Posterior vena cava (tissue), 2 donors: Measurements from ENCODE around the gene STYXL1. TPM values are rescaled to one million over a fixed set of nuclear protein-coding genes. Genes with fewer than 3 reads are reported as not detected.
A peak's percentile ranks its signal among the peaks of the same experiment; 100 is the strongest.
"Not testable (repeated sequence)": the region's sequence is repeated elsewhere in the genome, so short reads cannot be mapped to it uniquely, and the experiment has no call there.

Experiments
- DNase-seq: peaks from one replicate; pipeline ENCODE4 v3.0.0-alpha.2; 2020; ENCODE audit warnings: low spot score
- intact Hi-C, 2 donors: fragments of 100-400 bp; cut with DNase I; formaldehyde crosslinking; loops; one replicate each; pipeline versions ENCODE4 v1.14.1 to v1.14.2; 2022 to 2023
- total RNA-seq, 2 donors: library from RNA; stranded (reverse); fragmentation: NEBNext Ultra II Directional; extraction: Animal tissue kit (Norgen Biotek cat#: 25700); gene quantifications; one replicate each; pipeline ENCODE4 v1.2.1, GENCODE V29; 2021
- donor health status: DM: yes; HTN: yes; CAD: no.
- donor health status: DM: yes; HTN: yes; CAD: no.

STYXL1 gene
- total RNA-seq, 2 donors from 2014 or later: 4.8 to 22.6 TPM

DNA sequence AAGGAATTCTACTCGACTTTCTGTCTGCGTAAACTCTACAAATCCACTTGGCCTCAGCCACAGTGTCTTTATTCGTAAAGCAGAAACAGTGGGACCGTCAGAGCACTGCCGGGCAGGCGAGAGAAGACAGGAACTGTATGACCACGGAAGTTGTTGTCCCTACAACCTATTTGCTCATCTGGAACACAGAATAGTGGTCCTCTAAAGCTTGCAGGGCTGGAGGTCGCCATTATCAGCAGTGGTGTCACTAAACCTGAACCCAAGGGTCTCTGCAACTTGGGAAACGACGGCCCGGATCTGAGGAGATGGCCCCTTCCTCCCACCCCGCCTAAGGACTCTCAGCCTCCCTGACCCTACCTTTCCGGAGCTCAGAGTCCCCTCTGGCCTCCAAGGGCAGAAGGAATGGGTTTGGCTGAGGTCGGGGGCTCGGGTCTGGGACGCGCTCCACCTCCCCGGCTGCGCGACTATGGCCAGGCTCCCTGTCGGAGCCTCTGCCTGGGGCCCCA lies 442 bp downstream of the STYXL1 start:
- DNase-seq: no peak
- intact Hi-C loops: no loop called here

DNA sequence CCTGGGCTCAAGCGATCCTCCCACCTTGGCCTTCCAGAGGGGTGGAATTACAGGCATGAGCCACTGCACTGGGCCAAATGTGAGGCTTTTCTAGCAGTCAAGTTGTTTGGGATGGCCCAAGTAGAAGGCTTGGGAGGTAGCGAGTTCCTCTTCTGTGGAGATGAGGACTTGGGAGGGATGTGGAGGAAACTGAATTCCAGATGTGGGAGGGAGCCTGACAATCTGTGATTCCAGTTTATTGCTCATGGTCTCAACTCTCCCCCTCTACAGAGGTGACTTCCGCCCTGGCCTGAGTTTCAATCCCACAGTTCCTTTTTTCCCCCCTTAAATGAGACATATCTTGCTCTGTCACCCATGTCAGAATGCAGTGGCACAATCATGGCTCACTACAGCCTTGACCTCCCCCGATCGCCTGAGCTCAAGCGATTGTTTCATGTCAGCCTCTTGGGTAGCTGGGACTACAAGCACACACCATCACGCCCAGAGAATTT lies 3.4 kb downstream of the STYXL1 start:
- intact Hi-C loops: no loop called here
- DNase-seq: no peak

DNA sequence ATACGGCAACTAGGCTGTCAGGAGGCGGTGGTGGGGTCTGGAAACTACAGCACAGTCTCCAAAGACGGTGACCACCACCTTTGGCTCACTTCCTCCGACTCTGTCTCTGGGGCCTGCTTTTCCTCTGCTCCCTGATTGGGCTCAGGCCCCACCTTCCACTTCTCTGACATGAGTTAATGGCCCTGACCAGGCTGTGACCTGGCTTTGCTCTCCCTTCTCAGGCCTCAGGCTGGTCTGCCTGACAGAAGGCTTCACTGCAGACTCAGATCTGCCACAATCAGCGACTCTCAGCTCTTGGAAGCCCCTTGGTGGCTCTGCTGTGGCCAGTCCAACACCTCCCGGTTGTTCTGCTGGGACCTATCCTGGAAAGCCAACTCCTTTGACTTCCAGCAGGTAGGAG lies 7.7 kb downstream of the STYXL1 start:
- intact Hi-C loops: no loop called here
- no peak for DNase-seq

DNA sequence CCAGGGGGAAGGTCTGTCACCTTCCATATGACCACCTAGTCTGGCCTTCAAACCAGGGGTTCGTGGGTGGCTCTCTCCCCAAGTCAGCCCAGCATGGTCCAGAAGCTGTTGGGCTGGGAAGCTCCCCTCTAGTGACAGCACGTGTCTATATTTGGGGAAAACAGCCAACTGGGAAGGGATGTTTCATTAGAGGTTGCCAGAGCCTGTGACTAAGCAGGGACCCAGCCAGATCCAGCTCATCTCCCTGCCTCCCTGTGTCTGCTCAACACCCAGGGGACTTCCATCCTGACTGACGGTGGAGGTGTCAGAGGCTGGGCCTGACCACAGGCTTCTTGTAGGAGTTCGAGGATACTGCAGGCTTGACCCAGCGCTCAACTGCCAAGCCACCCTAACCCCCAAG lies 10.5 kb downstream of the STYXL1 start:
- no peak for DNase-seq
- intact Hi-C loops: no loop called here

DNA sequence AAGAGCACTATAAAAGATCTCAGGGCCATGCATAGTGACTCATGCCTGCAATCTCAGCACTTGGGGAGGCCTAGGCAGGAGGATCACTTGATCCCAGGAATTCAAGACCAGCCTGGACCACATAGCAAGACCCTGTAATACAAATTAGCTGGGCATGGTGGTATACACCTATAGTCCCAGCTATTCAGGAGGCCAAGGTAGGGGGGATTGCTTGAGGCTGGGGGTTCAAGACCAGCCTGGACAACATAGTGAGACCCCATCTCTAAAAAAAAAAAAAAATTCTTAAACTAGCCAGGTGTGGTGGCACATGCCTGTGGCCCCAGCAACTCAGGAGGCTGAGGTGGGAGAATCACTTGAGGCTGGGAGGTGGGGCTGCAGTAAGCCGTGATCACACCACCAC lies 15.8 kb downstream of the STYXL1 start:
- intact Hi-C loops: no loop called here
- no peak for DNase-seq

DNA sequence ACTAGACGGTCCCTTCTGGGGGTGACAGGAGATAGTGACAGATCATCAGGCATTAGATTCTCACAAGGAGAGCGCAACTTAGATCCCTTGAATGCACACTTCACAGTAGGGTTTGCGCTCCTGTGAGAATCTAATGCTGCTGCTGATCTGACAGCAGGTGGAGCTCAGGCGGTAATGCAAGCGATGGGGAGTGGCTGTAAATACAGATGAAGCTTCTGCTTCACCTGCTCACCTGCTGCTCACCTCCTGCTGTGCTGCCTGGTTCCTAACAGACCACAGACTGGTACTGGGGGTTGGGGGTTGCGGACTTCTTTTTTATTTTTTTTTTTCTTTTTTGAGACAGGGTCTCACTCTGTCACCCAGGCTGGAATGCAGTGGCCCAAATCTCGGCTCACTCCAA lies 18.1 kb downstream of the STYXL1 start:
- intact Hi-C loops, DNase-seq: not testable (repeated sequence)

DNA sequence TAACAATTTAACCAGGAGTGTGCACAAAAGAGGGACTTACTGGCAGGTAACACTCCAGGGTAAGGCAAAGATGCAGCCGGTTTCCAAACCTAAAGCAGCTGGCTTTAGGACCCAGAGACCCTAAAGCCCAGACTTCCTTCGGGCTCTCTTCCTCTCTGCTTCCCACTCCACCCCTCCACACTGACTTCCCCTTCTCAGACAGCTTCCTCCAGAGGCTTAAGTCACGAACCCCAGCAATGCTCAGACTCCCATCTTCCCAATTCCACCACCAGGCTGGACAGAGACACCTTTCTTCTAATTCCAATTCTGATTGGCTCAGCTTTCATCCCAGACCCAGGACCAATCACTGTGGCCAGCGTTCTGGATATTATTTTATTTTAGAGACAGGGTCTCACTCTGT lies 24.8 kb downstream of the STYXL1 start:
- DNase-seq: no peak
- intact Hi-C loops: no loop called here

DNA sequence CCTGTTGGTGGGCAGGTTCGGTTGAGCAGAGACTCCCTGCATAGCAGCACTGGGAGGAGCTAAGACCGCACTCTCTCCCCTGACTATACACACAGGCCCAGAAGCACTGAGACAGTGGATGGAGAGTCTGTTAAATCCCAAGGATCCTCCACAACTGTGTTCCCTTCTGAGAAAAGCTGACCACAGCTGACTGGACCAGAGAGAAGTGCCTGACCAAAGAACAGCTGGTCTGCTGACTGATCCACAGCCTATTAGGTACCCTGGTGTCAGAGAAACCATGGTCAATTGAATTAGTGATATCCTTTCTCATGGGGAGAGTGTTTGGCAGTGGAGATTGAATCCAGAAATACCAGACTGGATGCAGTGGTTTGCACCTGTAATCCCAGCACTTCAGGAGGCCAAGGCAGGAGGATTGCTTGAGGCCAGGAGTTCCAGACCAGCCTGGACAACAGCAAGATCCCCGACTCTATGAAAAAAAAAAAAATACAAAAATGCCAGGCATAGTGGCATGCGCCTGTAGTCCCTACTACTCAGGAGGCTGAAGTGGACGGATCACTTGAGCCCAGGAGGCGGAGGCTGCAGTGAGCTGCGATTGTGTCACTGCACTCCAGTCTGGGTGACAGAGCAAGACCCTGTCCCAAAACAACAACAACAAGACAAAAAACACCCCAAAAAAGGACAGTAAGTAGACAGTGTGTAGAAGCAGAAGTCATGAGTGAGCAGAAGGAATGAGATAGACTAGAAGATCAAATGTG lies 25.6 kb downstream of the STYXL1 start:
- DNase-seq: no peak
- intact Hi-C loops: no loop called here

DNA sequence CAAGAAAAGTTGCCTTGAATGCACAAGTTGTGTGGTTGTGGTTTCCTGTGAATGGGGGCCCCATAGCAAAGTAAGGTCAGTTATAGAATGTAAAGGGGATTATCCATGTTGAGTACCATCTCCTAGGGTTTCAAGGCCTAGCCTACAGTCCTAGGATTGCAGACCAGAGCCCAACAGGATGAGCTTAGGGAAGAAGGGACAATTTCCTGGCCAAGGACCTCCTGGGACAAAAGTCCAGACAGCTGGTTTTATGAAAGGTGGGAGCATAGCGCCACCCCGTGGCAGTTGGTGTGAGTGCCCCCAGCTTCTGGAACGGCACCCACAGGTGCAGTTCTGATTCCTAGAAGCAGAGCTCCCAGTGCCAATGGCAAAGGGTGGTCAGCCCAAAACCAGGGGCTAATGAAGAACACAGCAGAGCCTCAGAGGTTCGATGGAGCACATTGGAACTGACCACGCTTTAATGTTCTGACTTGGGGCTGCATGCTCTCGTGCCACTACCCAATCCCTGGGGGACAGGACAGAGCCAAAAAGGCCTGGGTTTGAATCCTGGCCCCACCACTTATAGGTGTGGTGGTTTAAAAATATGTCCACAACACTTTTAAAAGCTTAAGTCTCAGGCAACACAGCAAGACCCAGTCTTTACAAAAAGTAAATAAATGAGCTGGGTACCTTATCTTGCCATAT lies 27.6 kb downstream of the STYXL1 start:
- intact Hi-C loops: loop anchor here in 1 of 2 donors (2.0 kb wide), 1 partner anchor 153 kb away; no protein-coding TSS in a partner anchor
- peak; percentile 93 for DNase-seq

DNA sequence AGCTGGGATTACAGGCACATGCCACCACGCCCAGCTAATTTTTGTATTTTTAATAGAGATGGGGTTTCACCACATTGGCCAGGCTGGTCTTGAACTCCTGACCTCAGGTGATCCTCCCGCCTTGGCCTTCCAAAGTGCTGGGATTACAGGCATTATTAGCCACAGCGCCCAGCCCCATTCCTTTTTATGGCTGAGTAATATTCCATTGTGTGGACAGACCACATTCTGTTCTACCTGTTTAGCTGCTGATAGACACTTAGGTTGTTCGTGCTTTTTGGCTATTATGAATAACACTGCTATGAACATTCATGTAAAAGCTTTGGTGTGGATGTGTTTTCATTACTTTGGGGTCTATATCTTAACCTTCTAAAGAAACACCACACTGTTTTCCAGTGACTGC lies 29.3 kb downstream of the STYXL1 start:
- intact Hi-C loops, DNase-seq: not testable (repeated sequence)

DNA sequence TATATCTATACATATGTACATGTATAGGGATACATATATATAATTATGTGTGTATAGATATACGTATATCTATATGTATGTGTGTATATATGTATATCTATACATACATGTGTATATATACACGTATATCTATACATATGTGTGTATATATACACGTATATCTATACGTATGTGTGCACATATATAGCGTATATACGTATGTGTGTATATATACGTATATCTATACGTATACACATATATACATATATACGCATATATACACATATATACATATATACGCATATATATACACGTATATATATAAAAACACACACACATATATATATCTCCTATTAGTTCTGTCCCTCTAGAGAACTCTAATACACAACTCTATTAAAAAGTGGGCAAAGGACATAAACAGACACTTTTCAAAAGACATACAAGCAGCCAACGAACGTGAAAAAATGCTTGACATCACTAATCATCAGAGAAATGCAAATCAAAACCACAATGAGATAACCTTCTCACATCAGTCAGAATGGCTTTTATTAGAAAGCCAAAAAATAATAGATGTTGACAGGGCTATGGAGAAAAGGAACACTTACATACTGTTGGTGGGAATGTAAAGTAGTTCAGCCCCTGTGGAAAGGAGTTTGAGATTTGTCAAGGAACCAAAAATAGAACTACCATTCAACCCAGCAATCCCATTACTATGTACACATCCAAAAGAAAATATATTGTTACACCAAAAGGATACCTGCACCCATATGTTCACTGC lies 31.4 kb downstream of the STYXL1 start:
- intact Hi-C loops: no loop called here
- no peak for DNase-seq

DNA sequence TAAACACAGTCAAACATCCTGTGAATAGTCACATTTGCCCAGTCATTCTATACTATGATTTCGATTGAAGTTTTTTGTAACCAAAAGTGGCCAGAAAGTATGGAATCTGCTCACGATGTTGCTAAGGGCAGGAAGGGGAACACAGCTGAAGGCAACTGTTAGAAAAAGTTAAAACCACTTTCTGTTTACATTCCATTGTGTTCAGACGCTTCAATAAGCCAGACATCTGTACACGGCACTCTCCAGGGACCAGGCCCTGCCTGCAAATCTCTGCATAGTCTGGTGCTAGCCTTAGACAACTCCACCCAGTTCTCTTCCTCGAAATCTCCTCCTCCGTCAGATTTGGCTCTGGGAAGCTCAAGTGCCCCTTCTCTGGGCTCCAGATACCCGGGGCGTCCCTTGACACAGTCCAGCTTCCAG lies 36.3 kb downstream of the STYXL1 start:
- intact Hi-C loops: no loop called here

DNA sequence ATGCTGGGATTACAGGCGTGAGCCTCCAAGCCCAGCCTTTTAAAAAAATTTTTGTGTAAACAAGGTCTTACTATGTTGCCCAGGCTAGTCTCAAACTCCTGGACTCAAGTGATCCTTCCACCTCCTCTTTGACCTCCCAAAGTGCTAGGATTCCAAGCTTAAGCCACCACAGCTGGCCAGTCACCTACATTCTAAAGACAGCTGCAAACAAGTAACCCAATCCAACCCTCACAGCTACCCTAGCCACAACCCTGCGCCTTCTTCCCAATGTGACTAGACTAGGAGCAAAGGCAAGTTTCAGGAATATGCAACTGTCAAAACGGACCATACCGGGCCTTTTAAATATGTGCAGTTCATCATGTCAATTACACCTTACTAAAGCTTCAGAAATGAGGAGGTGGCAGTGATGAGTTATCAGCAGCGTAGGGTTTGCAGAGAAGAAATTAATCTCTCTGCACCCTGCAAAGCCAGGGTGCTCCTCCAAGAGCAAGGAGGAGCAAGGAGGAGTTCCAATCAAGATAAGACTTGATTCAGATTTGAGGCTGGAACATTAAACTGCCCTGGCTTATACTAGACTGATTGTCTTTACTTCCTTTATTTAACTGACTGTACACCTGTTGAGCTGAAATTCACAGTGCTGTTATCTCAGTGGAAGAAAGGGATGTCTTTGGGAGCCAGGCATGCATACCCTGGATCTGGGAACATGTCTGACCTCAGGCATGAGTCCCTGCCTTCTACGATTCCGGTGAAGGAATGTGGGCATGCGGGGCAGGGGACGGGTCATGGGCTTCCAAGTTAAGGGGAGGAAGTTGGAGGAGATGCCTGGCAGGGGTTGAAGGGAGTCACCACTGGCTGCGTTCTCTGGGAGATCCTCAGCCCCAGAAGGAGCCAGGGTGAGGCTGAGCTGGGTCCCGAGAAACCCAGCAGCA lies 37.9 kb downstream of the STYXL1 start:
- no peak for DNase-seq
- intact Hi-C loops: no loop called here

More for the DNA sequence above, 36.3 kb downstream of the STYXL1 start:
- DNase-seq: peak; percentile 87

DNA sequence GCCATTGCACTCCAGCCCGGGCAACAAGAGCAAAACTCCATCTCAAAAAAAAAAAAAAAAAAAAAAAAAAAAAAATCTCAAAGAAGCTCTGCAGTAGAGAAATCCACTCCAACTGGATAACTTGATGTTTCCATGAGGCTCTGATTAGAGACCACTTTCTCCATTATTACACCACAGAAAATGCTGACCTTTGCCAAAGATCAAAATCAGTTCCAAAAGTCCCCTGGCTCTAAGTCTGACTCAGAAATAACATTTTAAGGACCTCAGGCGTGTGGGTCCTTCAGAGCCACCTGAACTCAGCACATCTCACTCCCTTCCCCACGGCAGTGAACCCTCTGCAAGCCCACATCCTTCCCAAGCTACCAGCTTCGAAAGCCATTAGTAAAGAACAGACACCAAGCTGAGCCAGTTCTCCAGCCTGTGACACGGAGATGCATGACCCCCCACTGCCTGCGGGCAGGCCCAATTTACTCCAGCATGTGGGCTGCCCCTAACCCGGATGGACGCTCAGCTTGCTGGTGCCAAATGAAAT lies 39.6 kb downstream of the STYXL1 start:
- intact Hi-C loops: no loop called here
- DNase-seq: no peak

DNA sequence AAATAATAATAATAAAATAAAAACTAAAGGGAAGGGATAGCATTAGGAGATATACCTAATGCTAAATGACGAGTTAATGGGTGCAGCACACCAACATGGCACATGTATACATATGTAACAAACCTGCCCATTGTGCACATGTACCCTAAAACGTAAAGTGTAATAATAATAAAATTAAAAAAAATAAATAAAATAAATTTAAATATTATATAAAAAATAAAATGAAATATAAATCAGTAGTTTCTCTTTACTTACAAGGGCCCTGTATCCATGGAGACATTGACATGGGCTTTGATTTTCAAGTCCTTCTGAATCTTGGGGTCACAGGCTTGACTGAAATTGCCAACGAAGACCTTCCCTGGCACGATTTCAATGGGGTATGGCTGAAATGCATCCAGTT lies 42.8 kb downstream of the STYXL1 start:
- intact Hi-C loops, DNase-seq: not testable (repeated sequence)

DNA sequence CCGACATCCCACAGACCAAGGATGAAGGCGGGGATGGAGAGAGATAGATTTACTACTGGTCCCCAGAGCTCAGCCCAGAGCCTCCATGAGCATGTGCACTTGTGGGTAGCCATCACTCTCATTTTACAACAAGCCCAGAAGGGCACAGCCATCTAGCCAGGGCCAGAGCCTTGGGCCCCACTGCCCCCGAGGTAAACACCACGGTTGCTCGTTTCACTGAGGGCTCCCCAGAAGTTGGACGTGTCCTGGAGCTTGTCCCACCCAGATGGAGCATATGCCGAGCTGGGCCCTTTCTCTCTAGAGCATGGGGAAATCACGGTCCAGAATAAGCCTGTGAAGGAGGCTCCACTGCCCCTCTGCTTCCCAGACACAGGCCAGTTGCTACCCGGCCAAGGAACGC lies 44.4 kb downstream of the STYXL1 start:
- intact Hi-C loops: no loop called here
- DNase-seq: no peak

DNA sequence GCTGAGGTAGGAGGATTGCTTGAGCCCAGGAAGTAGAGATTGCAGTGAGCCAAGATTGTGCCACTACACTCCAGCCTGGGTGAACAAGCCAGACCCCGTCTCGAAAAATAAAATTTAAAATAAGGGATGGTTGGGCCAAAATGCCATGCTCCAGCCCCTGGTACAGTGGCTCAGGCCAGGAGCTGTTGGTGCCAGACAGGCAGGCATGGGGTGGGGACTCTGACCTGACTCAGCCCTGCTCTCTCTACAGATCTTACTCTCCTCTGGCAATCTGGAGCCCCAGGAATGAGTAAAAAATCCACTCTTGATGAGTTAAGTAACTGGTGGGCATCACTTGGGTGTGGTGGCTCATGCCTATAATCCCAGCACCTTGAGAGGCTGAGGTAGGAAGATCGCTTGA lies 45.0 kb downstream of the STYXL1 start:
- intact Hi-C loops: no loop called here
- no peak for DNase-seq

DNA sequence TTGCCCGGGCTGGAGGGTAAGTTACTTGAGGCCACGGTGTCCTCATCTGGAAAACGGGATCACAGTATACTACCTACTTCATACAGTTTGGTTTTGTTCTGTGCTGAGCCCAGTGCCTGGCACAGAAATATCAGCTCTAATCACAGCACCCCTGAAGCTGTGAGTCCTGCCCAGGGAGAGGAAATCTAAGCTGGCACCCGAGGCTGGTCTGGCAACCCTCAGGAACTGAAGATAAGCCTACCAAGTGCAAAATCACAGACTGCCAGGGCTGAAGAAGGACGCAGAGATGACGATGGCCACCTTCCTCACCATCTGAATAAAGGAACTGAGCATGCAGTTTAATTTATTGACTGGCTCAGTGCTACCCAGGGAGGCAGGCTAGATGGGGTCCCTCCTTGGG lies 45.7 kb downstream of the STYXL1 start:
- intact Hi-C loops: no loop called here
- no peak for DNase-seq

DNA sequence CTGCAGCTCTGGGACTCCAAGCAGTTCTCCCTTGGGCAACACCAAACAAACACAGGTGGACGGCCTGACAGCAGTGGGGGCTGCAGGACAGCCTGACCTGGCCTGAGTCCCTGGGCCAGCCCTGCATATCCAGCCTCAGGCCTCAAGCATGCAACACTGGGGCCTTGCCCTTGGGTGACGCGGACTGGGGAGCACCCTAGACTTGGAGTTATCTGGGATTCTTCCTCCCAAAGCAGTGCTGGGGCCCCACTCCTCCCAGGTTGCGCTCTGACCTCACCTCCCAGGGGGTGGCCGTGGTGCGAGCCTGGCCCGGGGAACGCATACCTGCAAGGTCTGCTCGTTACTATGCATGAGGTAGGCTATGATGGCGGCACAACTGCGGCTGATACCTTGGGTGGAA lies 47.2 kb downstream of the STYXL1 start:
- no peak for DNase-seq
- intact Hi-C loops: no loop called here
